Activated CD4-positive, alpha-beta T cell treated with anti-CD3 and anti-CD28 coated beads, Interleukin-10, Interleukin-2, amounts not matched to agents 100 ng/mL and 50 ng/mL, durations not matched to agents 16 hours and 8 hours (primary cell): ENCODE measurements around the gene ZNF641.
A peak's percentile ranks its signal among the peaks of the same experiment; 100 is the strongest.
"Not testable (repeated sequence)": the region's sequence is repeated elsewhere in the genome, so short reads cannot be mapped to it uniquely, and the experiment has no call there.

Experiments
- DNase-seq: peaks from one replicate; pipeline ENCODE4 v3.0.0-alpha.2; 2020

Gene ZNF641

DNA sequence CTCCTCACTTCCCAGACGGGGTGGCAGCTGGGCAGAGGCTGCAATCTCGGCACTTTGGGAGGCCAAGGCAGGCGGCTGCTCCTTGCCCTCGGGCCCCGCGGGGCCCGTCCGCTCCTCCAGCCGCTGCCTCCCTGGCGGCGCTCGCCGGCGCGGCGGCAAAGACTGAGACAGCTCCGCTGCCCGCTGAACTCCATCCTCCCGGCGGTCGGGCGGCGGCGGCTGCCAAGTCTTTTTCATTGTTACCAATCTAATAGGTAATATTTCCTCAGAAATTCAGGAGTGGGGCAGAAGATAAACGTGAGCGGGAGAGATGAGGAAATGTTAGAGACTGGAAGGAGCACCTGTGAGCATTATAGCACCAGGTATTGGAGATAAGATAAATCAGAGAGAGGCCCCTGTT is 17.0 kb downstream of the ZNF641 start:
- not testable (repeated sequence) for DNase-seq

DNA sequence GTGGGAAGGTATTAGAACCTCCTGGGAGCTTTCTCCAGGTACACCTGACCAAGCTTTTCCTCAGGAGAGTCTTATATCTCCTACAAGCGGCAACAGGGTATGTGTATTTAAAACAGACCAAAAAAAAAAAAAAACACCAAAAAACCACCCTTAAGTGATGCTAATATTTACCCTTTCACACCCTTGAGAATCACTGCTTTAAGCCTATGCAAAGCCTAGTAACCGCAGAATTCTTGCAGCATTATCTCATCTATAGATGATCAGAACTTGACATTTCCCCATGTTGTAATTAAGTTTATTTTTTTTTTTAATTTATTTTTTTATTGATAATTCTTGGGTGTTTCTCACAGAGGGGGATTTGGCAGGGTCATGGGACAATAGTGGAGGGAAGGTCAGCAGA is 19.3 kb downstream of the ZNF641 start:
- no peak for DNase-seq

DNA sequence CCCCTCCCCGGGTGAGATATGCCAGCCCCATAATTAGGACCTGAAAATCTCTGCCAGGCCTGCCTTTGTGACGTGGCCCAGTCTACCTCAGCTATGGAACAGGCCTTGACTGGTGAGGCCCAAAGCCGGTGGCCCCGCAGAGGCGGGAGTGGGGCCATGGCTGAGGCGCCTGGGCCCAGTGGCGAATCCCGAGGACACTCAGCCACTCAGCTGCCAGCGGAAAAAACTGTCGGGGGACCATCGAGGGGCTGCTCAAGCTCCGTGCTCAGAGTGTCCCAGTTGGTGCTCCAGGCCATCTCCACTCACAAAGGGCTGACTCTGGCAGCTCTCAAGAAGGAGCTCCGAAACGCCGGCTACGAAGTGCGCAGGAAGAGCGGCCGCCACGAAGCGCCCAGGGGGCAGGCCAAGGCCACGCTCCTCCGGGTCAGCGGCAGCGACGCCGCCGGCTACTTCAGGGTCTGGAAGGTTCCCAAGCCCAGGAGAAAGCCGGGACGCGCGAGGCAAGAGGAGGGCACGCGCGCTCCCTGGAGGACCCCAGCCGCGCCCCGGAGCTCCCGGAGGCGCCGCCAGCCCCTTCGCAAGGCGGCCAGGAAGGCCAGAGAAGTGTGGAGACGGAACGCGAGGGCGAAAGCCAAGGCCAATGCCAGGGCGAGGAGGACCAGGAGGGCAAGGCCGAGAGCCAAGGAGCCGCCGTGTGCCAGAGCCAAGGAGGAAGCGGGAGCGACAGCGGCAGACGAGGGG is 21.4 kb downstream of the ZNF641 start:
- no peak for DNase-seq

DNA sequence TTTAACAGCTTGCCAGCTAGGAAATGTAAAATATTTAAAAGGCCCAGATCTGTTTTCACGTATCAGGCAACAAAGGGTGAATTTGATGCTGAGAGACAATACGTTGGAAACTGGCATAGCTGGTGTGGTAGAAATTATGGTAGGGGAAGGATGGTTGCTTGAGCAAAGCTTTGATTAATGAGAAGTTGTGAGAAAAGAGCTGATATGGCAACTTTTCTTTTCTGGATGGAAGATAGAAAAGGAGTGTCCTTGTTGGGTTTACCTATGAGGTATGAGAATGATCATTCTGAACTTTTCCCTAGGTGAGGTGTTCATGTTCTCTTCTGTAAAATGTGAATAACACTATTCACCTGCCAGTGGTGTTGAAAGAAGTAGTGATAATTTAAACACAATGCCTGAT is 34.2 kb downstream of the ZNF641 start:
- DNase-seq, result no peak

DNA sequence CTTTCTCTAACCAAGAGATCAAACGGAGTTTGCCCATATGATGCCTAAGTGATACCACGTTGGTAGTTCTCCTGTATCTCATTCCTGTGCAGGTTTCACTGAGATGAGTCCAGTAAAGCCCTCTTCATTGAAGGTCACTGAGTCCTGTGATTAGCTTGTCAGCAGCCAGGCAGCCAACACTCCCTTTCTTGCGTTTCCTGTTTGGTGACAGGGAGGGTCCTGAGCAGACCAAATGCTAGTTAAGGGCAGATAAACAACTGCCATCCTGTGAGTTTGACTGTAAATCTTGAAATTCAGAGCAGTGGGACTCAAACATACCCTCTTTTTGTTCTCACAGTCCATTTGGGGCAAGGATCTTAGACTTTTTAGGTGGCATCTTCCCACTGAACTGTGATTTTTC is 39.4 kb downstream of the ZNF641 start:
- DNase-seq, result no peak

DNA sequence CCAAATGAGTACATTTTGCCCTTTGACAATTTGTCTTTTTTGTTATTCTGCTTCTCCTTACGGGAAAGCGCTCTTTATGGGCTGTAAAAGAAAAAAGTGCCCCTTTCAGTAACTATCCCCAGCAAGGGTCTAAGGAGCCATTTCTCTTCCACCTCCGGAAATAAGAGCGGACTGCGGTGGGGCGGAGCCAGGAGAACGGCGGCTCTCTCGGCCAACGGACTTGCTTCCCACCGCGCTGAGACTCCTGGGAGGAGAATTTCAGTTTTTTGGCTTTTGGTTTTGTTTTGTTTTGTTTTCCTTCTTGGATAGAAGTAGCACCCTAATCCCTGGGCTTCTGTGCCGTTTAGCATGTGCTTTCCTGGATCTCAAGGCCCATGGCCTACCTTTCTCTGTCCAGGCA is 43.5 kb downstream of the ZNF641 start:
- no peak for DNase-seq

DNA sequence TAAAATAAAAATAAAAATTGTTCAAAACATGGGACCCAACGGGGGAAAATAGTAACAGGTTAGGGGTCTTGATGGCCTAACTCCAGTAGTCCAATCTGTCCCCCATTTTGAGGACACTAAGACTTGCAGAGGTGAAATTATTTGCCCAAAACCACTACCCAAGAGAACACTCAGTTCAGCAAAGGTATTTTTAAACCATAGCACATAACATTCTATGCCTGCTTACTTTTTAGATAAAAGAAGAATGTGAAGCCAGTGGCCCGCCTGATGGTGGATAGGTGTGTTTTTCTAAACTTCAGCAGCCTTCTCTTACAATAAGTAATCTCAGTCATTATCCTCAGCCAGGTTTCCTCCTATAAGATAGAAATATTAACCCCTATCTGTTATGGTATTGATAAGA is 45.5 kb downstream of the ZNF641 start:
- no peak for DNase-seq

DNA sequence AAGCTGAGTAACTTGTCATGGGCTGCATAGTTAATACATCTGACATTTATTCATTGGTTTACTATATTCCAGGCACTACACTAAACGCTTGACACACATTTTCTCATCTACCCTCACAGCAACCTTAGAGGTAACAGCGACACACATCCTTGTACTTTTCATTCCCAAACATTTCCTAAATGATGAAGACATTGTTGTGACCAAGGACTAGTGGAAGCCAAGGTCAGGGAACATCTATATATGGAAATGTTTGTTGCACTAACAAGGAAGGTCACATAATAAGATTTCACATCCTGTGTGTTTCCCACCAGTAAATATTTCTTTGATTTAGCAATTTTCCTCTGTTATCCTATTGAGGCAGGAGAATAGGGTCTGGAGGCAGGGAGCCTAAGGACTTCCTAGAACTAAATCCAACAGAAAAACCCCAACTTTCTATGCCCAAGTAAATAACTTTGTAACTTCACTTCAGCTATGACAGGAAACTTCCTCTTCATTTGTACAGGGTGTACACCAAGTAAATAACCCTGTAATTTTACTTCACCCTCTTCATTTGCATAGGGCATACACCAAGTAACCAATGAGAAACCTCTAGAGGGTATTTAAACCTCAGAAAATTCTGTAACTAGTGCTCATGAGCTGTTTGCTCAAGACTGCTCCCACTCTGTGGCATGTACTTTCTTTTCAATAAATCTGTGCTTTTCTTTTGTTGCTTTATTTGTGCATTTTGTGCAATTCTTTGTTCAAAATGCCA is 48.4 kb downstream of the ZNF641 start:
- no peak for DNase-seq

DNA sequence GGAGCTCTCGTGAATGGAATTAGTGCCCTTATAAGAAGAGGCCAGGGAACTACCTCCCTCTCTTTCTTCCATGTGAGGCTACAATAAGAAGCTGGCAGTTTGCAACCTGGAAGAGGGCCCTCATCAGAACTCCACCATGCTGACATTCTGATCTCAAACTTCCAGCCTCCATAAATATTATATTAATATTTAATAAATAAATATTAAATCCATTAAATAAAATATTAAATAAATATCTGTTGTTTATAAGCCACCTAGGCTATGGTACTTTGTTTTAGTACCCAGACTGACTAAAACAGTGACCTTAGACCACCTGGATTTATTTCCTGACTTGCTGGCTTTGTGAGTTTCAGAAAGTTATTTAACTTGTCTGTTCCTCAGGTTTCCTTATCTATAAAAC is 49.9 kb downstream of the ZNF641 start:
- no peak for DNase-seq

DNA sequence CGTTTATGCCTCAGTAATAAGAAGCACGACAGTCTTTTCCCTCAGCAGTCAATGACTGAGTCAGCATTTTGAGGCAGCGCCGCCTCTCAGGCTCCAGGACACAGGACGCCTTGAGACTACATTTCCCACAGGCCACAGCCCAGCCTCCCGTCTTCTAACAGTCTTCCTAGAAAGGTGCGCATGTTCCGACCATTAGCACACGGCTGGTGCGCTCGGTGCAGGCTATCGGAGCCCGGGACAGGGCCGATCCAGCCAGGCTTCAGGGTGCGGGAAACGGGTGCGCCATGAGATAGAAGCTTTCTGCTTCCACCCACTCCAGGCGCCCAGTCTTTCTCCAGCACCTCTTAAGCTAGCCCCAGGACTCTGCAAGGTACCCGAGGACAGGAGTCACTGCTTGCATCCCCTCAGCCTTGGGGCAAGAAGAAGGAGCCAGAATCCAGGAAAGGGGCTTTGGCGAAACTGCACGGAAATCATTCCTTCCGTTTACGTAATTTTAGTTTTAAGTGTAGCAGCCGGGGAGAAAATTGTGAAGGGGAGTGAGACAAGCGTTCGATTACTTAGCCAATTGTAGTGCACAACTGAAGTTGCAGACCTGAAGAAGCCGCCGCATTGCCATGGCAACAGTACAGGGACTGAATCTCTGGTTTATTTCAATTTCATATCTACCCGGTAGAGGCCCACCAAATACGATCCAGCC is 54.0 kb downstream of the ZNF641 start:
- DNase-seq, result peak; percentile 64

DNA sequence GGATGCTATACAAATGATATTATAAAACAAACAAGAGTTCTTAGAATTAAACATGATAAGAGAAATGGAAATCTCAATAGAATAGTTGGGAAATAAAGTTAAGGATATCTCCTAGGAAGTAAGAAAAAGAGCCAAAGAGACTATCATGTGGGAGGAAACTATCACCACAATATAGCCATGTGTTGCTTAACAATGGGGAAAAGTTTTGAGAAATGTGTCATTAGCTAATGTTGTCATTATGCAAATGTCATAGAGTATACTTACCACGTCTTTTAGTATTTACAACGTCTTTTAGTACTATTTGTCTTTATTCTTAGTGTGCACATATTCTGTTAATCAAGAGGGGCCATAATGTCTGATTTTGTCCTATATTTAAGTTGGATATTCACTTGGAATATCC is 58.7 kb downstream of the ZNF641 start:
- no peak for DNase-seq

DNA sequence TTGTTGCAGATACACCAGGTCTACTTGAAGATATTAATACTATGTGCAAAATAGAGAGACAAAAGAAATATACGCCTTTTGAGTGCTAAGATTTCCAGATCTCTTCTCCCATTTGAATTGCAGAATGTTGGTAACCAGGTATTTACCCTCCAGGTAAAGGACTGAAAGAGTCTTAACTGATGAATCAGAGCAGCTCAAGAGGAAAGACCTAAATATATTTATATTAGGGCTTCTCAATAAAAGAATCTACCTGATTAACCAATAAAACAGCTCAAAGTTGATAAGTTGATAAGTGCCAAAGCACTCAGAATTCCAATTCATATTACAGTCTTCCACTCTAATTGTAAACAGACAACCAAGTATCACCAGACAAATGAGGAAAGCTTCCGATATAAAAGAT is 59.2 kb downstream of the ZNF641 start:
- DNase-seq, result no peak

DNA sequence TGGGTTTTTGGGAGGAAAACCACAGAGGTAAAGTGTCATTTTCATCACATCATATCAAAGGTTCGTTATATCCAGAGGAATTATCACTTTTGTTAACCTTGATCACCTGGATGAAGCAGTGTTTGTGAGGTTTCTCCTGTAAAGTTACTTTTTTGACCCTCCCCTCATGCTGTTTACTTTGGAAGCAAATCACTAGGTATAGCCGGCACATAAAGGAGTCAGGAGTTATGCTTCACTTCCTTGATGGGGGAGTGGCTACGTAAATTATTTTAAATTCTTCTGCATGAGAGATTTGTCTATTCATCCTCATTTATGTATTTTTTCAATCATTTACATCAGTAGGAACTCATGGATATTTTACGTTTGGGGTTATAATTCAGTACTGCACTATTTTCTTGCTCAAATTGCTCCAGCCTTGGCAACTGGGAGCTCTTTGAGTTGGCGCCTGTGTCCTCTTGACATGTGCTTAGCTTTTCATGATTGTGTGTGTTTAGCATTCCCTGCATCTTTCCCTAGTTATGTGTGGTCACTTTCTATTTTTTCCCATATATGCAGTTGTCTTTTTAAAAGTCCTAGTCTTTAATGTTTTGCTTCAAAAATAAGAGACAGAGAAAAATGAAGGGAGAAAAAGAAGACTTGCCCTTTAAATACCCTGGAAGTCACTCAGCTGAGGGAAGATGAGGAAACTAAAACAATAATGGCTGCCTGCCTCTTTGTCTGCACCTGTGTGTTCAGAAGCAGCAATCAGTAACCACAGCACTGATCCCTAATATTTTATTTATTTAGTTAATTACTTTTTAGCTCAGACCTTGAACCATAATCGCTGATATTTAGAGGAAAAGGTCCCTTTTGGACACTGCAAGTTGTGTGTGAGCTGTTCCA is 62.1 kb downstream of the ZNF641 start:
- no peak for DNase-seq
